Measurements from ENCODE around the gene LARP1B. TPM values are rescaled to one million over a fixed set of nuclear protein-coding genes. Genes with fewer than 3 reads are reported as not detected.
"Not testable (repeated sequence)": the region's sequence is repeated elsewhere in the genome, so short reads cannot be mapped to it uniquely, and the experiment has no call there.

The LARP1B gene
- total and polyA plus RNA-seq, 10 donors = 3.7 to 17.8 (median 10.8) TPM

- Histone ChIP-seq H3K4me3 (no peak overlapping the region), H3K4me1 (no peaks in the 10 kb centered on the region), H3K9me3 (no peaks in the 10 kb centered on the region), H3K27me3 (replicated peaks in 1 of 7) (no peaks in the 10 kb centered on the region), H3K27ac (no peak overlapping the region), H3K36me3 (peaks cover 0 to 93% (median 35%) of the 10 kb centered on the region in 6 donors)
- 90 to 97% (median 96%) methylated on average over 3 of the region's 3 CpGs for WGBS, 5 donors
- intact Hi-C loops (cut with DNase I; ENCODE audit: low total_unique reads) = no loop called here
- TF ChIP-seq, protein P1, sequence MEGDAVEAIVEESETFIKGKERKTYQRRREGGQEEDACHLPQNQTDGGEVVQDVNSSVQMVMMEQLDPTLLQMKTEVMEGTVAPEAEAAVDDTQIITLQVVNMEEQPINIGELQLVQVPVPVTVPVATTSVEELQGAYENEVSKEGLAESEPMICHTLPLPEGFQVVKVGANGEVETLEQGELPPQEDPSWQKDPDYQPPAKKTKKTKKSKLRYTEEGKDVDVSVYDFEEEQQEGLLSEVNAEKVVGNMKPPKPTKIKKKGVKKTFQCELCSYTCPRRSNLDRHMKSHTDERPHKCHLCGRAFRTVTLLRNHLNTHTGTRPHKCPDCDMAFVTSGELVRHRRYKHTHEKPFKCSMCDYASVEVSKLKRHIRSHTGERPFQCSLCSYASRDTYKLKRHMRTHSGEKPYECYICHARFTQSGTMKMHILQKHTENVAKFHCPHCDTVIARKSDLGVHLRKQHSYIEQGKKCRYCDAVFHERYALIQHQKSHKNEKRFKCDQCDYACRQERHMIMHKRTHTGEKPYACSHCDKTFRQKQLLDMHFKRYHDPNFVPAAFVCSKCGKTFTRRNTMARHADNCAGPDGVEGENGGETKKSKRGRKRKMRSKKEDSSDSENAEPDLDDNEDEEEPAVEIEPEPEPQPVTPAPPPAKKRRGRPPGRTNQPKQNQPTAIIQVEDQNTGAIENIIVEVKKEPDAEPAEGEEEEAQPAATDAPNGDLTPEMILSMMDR (IDR thresholded peaks at IDR 0.05 in 8 of 11, conservative IDR thresholded peaks at IDR 0.05 in 3 of 11) = no peak
- TF ChIP-seq POLR2A (IDR thresholded peaks at IDR 0.05) = no peak
- no peak for TF ChIP-seq POLR2AphosphoS5 (IDR thresholded peaks at IDR 0.05)
- no peak for DNase-seq
Observed at GRCh38 chr4:128031756-128032384, 29.2 kb upstream of the LARP1B start.

- Histone ChIP-seq H3K36me3 (peaks cover 0 to 24% (median 1%) of the 10 kb centered on the region in 6 donors), H3K4me1 (no peaks in the 10 kb centered on the region), H3K27ac (no peak overlapping the region), H3K27me3 (replicated peaks in 1 of 7) (no peaks in the 10 kb centered on the region), H3K9me3 (no peaks in the 10 kb centered on the region), H3K4me3 (no peak overlapping the region)
- intact Hi-C loops (cut with DNase I; ENCODE audit: low total_unique reads) = no loop called here
- TF ChIP-seq, protein P1 (IDR thresholded peaks at IDR 0.05 in 8 of 11, conservative IDR thresholded peaks at IDR 0.05 in 3 of 11) = no peak
- TF ChIP-seq POLR2A (IDR thresholded peaks at IDR 0.05) (no peak), POLR2AphosphoS5 (IDR thresholded peaks at IDR 0.05) (no peak)
- 92 to 98% (median 96%) methylated on average over 1 of the region's 1 CpG for WGBS, 5 donors
- DNase-seq = no peak
Observed at GRCh38 chr4:128039568-128039967, 21.5 kb upstream of the LARP1B start.

DNA sequence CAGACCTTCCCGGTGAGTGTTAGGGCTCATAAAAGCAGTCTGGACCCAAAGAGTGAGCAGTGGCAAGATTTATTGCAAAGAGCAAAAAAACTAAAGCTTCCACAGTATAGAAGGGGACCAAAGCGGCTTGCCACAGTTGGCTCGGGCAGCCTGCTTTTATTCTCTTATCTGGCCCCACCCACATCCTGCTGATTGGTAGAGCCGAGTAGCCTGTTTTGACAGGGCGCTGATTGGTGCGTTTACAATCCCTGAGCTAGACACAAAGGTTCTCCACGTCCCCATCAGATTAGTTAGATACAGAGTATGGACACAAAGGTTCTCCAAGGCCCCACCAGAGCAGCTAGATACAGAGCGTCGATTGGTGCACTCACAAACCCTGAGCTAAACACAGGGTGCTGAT is 14.1 kb upstream of the LARP1B start:
- intact Hi-C loops (cut with DNase I; ENCODE audit: low total_unique reads); H3K4me3 ChIP-seq; H3K36me3 ChIP-seq; H3K27me3 ChIP-seq (replicated peaks in 1 of 7); H3K9me3 ChIP-seq; H3K4me1 ChIP-seq; DNase-seq; H3K27ac ChIP-seq: not testable (repeated sequence)
- 91 to 98% (median 94%) methylated on average over 9 of the region's 9 CpGs for WGBS, 5 donors

DNA sequence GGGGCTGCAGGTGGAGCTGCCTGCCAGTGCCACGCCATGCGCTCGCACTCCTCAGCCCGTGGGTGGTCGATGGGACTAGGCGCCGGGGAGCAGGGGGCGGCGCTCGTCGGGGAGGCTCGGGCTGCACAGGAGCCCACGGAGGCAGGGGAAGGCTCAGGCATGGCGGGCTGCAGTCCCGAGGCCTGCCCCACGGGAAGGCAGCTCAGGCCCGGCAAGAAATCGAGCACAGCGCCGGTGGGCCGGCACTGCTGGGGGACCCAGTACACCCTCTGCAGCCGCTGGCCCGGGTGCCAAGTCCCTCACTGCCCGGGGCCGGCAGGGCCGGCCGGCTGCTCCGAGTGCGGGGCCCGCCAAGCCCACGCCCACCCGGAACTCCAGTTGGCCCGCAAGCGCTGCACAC is 13.6 kb upstream of the LARP1B start:
- H3K4me3 ChIP-seq; H3K9me3 ChIP-seq; H3K27me3 ChIP-seq (replicated peaks in 1 of 7); H3K36me3 ChIP-seq; DNase-seq; H3K4me1 ChIP-seq; intact Hi-C loops (cut with DNase I; ENCODE audit: low total_unique reads); H3K27ac ChIP-seq: not testable (repeated sequence)
- WGBS, 5 donors = 93 to 99% (median 96%) methylated on average over 12 to 32 of the region's 34 CpGs

- intact Hi-C loops (cut with DNase I; ENCODE audit: low total_unique reads); DNase-seq; H3K9me3 ChIP-seq; H3K27ac ChIP-seq; H3K36me3 ChIP-seq; H3K4me1 ChIP-seq; H3K4me3 ChIP-seq; H3K27me3 ChIP-seq (replicated peaks in 1 of 7): not testable (repeated sequence)
- WGBS, 5 donors = 81 to 85% (median 83%) methylated on average over 10 of the region's 10 CpGs
Observed at GRCh38 chr4:128051229-128051628, 9.9 kb upstream of the LARP1B start.

GRCh38 chr4:128054907-128055306 is 6.2 kb upstream of the LARP1B start:
- WGBS, 5 donors = 89 to 95% (median 91%) methylated on average over 9 of the region's 9 CpGs

GRCh38 chr4:128055441-128056206 is 5.5 kb upstream of the LARP1B start:
- H3K4me1 ChIP-seq; H3K27me3 ChIP-seq (replicated peaks in 1 of 7); H3K4me3 ChIP-seq; H3K27ac ChIP-seq; H3K9me3 ChIP-seq; DNase-seq; H3K36me3 ChIP-seq; intact Hi-C loops (cut with DNase I; ENCODE audit: low total_unique reads): not testable (repeated sequence)
- WGBS, 5 donors = 92 to 96% (median 96%) methylated on average over 10 of the region's 10 CpGs

More at GRCh38 chr4:128054907-128055306, 6.2 kb upstream of the LARP1B start:
- DNase-seq; H3K4me1 ChIP-seq; intact Hi-C loops (cut with DNase I; ENCODE audit: low total_unique reads); H3K4me3 ChIP-seq; H3K27me3 ChIP-seq (replicated peaks in 1 of 7); H3K36me3 ChIP-seq; H3K27ac ChIP-seq; H3K9me3 ChIP-seq: not testable (repeated sequence)

All from spleen (tissue), 11 donors.